Natural killer cell (primary cell): ENCODE measurements around the gene CPNE9. TPM values are rescaled to one million over a fixed set of nuclear protein-coding genes. Genes with fewer than 3 reads are reported as not detected.

Experiments
- ATAC-seq, 3 donors: fragments of 150-1000 bp in 2 of 3; fragments of 200-7000 bp in 1 of 3; cut with Tn5 transposase; 1 replicate in 1 of 3; 2 replicates in 2 of 3; pipeline ENCODE4 v1.10.0; 2021; ENCODE audit warnings: mild to moderate bottlenecking in 2 of 3, moderate library complexity in 2 of 3
- DNase-seq, 2 donors: peaks; one replicate each; pipeline versions ENCODE4 v3.0.0 to v3.0.0-alpha.2; 2013 to 2021; ENCODE audit warnings: mixed read lengths in 1 of 2
- H3K27ac ChIP-seq: one replicate; pipeline ENCODE4 v1.5.1; 2013; ENCODE audit warnings: mild to moderate bottlenecking, low read length
- H3K27me3 ChIP-seq: one replicate; pipeline ENCODE4 v1.6.1; 2013; ENCODE audit warnings: low read length; ENCODE audit not compliant: control insufficient read depth, insufficient read depth
- H3K36me3 ChIP-seq: one replicate; pipeline ENCODE4 v1.6.1; 2013; ENCODE audit warnings: low read length; ENCODE audit not compliant: control insufficient read depth, insufficient read depth
- H3K4me1 ChIP-seq: one replicate; pipeline ENCODE4 v1.6.1; 2013; ENCODE audit warnings: low read length; ENCODE audit not compliant: control insufficient read depth, insufficient read depth
- H3K4me3 ChIP-seq: one replicate; pipeline ENCODE4 v1.5.1; 2013; ENCODE audit warnings: low read length
- H3K9me3 ChIP-seq: one replicate; pipeline ENCODE4 v1.6.1; 2013; ENCODE audit warnings: low read length; ENCODE audit not compliant: control insufficient read depth, insufficient read depth
- H3K27ac Mint-ChIP-seq, 2 donors: one replicate each; pipeline ENCODE4 v1.8.0; 2022; ENCODE audit warnings: mild to moderate bottlenecking in 2 of 2, mixed read lengths in 2 of 2, moderate library complexity in 1 of 2
- H3K27me3 Mint-ChIP-seq, 2 donors: one replicate each; pipeline ENCODE4 v1.8.0; 2022; ENCODE audit warnings: low read depth in 2 of 2, mixed read lengths in 2 of 2
- H3K36me3 Mint-ChIP-seq: one replicate; pipeline ENCODE4 v1.8.0; 2022; ENCODE audit warnings: mixed read lengths
- H3K4me1 Mint-ChIP-seq, 2 donors: one replicate each; pipeline ENCODE4 v1.8.0; 2022; ENCODE audit warnings: mixed read lengths in 2 of 2
- H3K4me3 Mint-ChIP-seq: one replicate; pipeline ENCODE4 v1.8.0; 2022; ENCODE audit warnings: mild to moderate bottlenecking, moderate library complexity, mixed read lengths
- H3K9me3 Mint-ChIP-seq, 2 donors: one replicate each; pipeline ENCODE4 v1.8.0; 2022; ENCODE audit warnings: mixed read lengths in 2 of 2
- CTCF ChIP-seq: fragments of 200-600 bp; IDR thresholded peaks from one replicate; pipeline ENCODE4 v1.8.0; 2022; ENCODE audit warnings: antibody characterized with exemption
- WGBS: methylation state at CpG from one replicate; pipeline ENCODE4 v1.1.7; 2013; ENCODE audit warnings: missing lambda C conversion rate; ENCODE audit not compliant: insufficient coverage; 5-methylcytosine and 5-hydroxymethylcytosine counted together
- intact Hi-C: fragments of 100-400 bp; cut with micrococcal nuclease; formaldehyde crosslinking; loops from one replicate; pipeline ENCODE4 v1.14.2; 2022
- total RNA-seq, 4 donors: library from RNA; stranded (reverse); fragments of 120-200 nt in 1 of 4; gene quantifications; one replicate each; pipeline versions ENCODE4 v1.2.3 to v1.2.4, GENCODE V29; 2013 to 2022

The CPNE9 gene
- total RNA-seq, 3 donors from 2014 or later (not counting 1 experiment from before 2014, with no cell fraction given), result 0.43 to 0.49 TPM; not detected in 1

- H3K4me3 ChIP-seq, result no peak overlapping the region
- H3K9me3 ChIP-seq, result no peaks in the 10 kb centered on the region
- H3K36me3 ChIP-seq, result peaks cover 89% of the 10 kb centered on the region
- Mint-ChIP-seq H3K4me1 (peaks cover 34 to 46% of the 10 kb centered on the region in 2 donors), H3K27me3 (no peaks in the 10 kb centered on the region), H3K9me3 (no peaks in the 10 kb centered on the region), H3K36me3 (peaks cover 22% of the 10 kb centered on the region), H3K27ac (no peak overlapping the region), H3K4me3 (no peak overlapping the region)
- H3K4me1 ChIP-seq, result peaks cover 15% of the 10 kb centered on the region
- intact Hi-C loops, result no loop called here
- ATAC-seq (no peak), DNase-seq (no peak)
- no peak overlapping the region for H3K27ac ChIP-seq
- 95% methylated on average over 15 of the region's 15 CpGs for WGBS
- no peaks in the 10 kb centered on the region for H3K27me3 ChIP-seq
- TF ChIP-seq CTCF, result no peak
These were observed 35.5 kb downstream of the CPNE9 start for GRCh38 chr3:9739181-9739580.

DNA sequence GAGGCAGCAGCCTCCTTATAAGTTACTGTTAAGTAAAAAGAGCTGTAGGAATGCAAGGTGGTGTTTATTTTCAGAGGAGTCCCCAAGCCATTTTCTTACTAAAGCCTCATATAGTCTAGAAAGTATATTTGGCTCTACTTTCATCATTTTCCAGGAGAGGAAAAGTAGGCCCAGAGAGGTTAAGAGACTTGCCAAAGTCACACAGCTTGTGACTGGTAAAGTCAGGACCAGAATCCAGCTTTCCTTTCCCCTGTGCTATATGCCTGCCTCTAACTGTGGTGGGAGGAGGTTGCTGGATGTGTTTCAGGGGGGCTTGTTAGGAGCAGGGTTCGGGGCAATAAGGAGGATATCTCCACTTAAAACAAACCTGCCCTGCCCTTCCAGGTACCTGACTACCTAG, 38.9 kb downstream of the CPNE9 start:
- intact Hi-C loops, result no loop called here
- ATAC-seq (no peak), DNase-seq (no peak)
- no peak overlapping the region for H3K27ac ChIP-seq
- no peak overlapping the region for H3K4me3 ChIP-seq
- Mint-ChIP-seq H3K27ac (no peak overlapping the region), H3K4me3 (no peak overlapping the region), H3K4me1 (peaks cover 18 to 21% of the 10 kb centered on the region in 2 donors), H3K36me3 (peaks cover 22% of the 10 kb centered on the region), H3K27me3 (no peaks in the 10 kb centered on the region), H3K9me3 (no peaks in the 10 kb centered on the region)
- WGBS, result no CpG with 5 or more reads among the region's 1 CpG
- peaks cover 5% of the 10 kb centered on the region for H3K4me1 ChIP-seq
- peaks cover 100% of the 10 kb centered on the region for H3K36me3 ChIP-seq
- H3K27me3 ChIP-seq, result no peaks in the 10 kb centered on the region
- no peaks in the 10 kb centered on the region for H3K9me3 ChIP-seq
- no peak for TF ChIP-seq CTCF

DNA sequence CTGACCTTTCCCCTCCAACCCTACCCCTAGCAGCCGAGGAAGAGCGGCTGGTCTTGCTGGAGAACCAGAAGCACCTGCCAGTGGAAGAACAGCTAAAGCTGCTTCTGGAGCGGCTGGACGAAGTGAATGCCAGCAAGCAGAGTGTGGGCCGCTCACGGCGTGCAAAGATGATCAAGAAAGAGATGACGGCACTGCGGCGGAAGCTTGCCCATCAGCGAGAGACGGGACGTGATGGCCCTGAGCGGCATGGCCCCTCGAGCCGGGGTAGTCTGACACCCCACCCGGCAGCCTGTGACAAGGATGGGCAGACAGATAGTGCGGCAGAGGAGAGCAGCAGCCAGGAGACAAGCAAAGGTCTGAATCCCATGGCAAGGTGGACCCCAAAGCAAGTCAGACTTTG, 39.9 kb downstream of the CPNE9 start:
- H3K36me3 Mint-ChIP-seq, result peaks cover 17% of the 10 kb centered on the region
- H3K27me3 Mint-ChIP-seq, result no peaks in the 10 kb centered on the region
- Histone ChIP-seq H3K4me3 (no peak overlapping the region), H3K9me3 (no peaks in the 10 kb centered on the region), H3K27ac (no peak overlapping the region), H3K36me3 (peaks cover 95% of the 10 kb centered on the region), H3K4me1 (no peaks in the 10 kb centered on the region), H3K27me3 (no peaks in the 10 kb centered on the region)
- intact Hi-C loops, result no loop called here
- peaks cover 11 to 12% of the 10 kb centered on the region in 2 donors for H3K4me1 Mint-ChIP-seq
- no peak for TF ChIP-seq CTCF
- no peaks in the 10 kb centered on the region for H3K9me3 Mint-ChIP-seq
- H3K4me3 Mint-ChIP-seq, result no peak overlapping the region
- DNase-seq (no peak), ATAC-seq (no peak)
- WGBS, result 97% methylated on average over 18 of the region's 18 CpGs
- H3K27ac Mint-ChIP-seq, result no peak overlapping the region

- peaks cover 5% of the 10 kb centered on the region for H3K4me1 ChIP-seq
- Mint-ChIP-seq H3K4me3 (no peak overlapping the region), H3K9me3 (no peaks in the 10 kb centered on the region), H3K27me3 (no peaks in the 10 kb centered on the region), H3K27ac (peak overlapping the region in 1 of 2 donors; percentile 58), H3K4me1 (peaks cover 11 to 13% of the 10 kb centered on the region in 2 donors), H3K36me3 (peaks cover 11% of the 10 kb centered on the region)
- intact Hi-C loops, result no loop called here
- no peak for TF ChIP-seq CTCF
- no peaks in the 10 kb centered on the region for H3K27me3 ChIP-seq
- H3K4me3 ChIP-seq, result no peak overlapping the region
- H3K36me3 ChIP-seq, result peaks cover 90% of the 10 kb centered on the region
- DNase-seq (no peak), ATAC-seq (no peak)
- WGBS, result 97% methylated on average over 13 of the region's 13 CpGs
- H3K9me3 ChIP-seq, result no peaks in the 10 kb centered on the region
- H3K27ac ChIP-seq, result no peak overlapping the region
These were observed 40.5 kb downstream of the CPNE9 start for GRCh38 chr3:9744162-9744561.
